ENCODE results near the gene TTYH1. TPM values are rescaled to one million over a fixed set of nuclear protein-coding genes. Genes with fewer than 3 reads are reported as not detected.

Gene TTYH1
- total and polyA plus RNA-seq, 2 of the 8 experiments (the other 6 are each of a cell fraction or from before 2014, with no cell fraction given): 26.7 to 46.5 TPM

DNA sequence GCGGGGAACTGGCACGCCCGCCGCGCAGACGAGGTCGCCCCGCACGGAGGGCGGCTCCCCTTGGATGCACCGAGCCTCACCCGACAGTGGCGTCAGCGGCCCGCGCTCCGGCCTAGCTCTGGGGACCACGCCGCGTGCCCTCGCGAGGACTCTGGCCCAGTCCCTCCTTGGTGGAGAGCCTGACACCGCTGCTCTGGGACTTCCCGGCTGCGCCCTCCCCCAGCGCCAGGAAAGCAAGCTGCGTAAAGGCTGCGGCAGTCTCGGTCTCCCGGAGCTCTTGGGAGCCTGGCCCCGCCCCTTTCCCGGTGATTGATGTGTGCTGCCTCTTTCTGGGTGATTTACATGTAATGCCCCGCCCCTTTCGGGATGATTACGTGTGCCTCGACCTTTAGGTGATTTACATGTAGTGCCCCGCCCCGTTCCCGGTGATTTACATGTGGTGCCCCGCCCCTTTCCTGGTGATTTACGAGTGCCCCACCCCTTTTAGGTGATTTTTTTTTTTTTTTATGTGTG lies 48.3 kb downstream of the TTYH1 start, which contains the start of gene LENG9 (continued):
- TF ChIP-seq RBBP5 (IDR thresholded peaks at IDR 0.05; ENCODE audit: borderline replicate concordance, low read depth, low read length) (0 out of 2 replicates have a peak, but pooled peaks have one; percentile 90), CTBP2 (IDR thresholded peaks at IDR 0.05; ENCODE audit: borderline replicate concordance, insufficient read depth, insufficient read length, low read length) (no peak), GTF2F1 (IDR thresholded peaks at IDR 0.05; ENCODE audit: borderline replicate concordance, low read depth, low read length) (no peak), KDM5A (IDR thresholded peaks at IDR 0.05; ENCODE audit: low read length) (no peak), SP2 (IDR thresholded peaks at IDR 0.05; ENCODE audit: low read length) (no peak), JUN (IDR thresholded peaks at IDR 0.05; ENCODE audit: low read depth, low read length) (no peak), NRF1 (IDR thresholded peaks at IDR 0.05; ENCODE audit: low read depth, low read length) (no peak), TBP (IDR thresholded peaks at IDR 0.05; ENCODE audit: low read depth, low read length) (peak; percentile 66), CREB1 (IDR thresholded peaks at IDR 0.05) (no peak; the same call in 1 of the 2 replicates), EP300 (IDR thresholded peaks at IDR 0.05; ENCODE audit: borderline replicate concordance in 1 of 2, low read depth in 2 of 2, low read length in 2 of 2) (no peak), CEBPB (IDR thresholded peaks at IDR 0.05; ENCODE audit: low read depth, low read length) (no peak), USF2 (IDR thresholded peaks at IDR 0.05; ENCODE audit: low read length) (no peak), TEAD4 (IDR thresholded peaks at IDR 0.05; ENCODE audit: low read depth, low read length) (no peak), BRCA1 (IDR thresholded peaks at IDR 0.05; ENCODE audit: low read depth, low read length) (no peak), RFX5 (IDR thresholded peaks at IDR 0.05; ENCODE audit: borderline replicate concordance, low read depth, low read length) (no peak), SIRT6 (IDR thresholded peaks at IDR 0.05; ENCODE audit: low read length) (no peak), CHD1 (IDR thresholded peaks at IDR 0.05; ENCODE audit: low read depth, low read length) (no peak)

All from H1 (cell line).